KBM-7 (cell line): ENCODE data around the gene CACNA1B.
"Not testable (repeated sequence)": the region's sequence is repeated elsewhere in the genome, so short reads cannot be mapped to it uniquely, and the experiment has no call there.

ENCODE experiments used
- DNase-seq: peaks from one replicate; pipeline ENCODE4 v3.0.0-alpha.2; 2015
- in situ Hi-C: fragments of 300-500 bp; cut with MboI; formaldehyde crosslinking; loops from 2 replicates; pipeline ENCODE4 v1.14.3; 2020; ENCODE audit warnings: low sequenced_read_pairs, low pct_unique_long_range_greater_than_20kb, mixed read lengths

The CACNA1B gene

DNA sequence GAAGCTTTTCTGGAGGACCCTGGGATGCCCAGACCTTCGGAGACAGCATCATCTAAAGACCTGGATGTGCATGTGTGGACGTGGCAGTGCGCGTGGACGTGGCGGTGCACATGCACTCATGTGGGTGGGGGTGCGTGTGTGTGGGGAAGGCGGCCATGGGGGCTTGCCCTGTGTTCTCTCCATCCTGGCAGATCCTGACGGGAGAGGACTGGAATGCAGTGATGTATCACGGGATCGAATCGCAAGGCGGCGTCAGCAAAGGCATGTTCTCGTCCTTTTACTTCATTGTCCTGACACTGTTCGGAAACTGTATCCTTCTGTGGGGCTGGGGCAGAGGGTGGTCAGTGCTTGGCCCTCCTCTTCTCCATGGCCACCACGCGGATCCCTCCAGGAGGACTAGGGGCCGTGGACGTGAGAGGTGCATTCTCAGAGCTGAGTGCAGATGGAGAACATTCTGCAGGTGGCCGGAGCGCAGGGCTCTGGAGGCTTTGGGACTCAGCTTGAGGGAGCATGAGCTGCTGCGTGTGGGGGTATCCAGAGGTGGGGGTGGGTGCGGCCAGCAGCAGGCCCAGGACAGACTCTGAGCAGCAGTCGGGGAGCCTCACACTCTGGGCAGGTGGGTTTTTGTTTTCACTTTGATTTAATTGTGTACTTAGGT lies 129.1 kb downstream of the CACNA1B start:
- in situ Hi-C loops: no loop called here
- no peak for DNase-seq

DNA sequence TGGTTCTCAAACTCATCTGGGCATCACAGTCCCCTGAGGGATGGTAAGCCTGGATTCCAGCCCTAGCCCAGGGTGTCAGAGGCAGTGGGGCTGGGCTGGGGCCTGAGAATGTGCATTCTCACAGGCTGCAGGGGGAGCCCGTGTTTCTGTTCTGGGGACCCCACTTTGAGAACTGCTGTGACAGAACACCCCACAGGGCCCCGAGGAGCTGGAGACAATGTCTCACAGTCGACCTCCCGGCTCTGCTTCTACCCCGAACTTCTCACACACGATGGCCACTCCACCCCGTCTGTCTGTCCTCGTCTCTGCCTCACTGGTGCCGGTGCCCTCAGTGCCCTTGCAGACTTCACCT lies 130.0 kb downstream of the CACNA1B start:
- DNase-seq: no peak

DNA sequence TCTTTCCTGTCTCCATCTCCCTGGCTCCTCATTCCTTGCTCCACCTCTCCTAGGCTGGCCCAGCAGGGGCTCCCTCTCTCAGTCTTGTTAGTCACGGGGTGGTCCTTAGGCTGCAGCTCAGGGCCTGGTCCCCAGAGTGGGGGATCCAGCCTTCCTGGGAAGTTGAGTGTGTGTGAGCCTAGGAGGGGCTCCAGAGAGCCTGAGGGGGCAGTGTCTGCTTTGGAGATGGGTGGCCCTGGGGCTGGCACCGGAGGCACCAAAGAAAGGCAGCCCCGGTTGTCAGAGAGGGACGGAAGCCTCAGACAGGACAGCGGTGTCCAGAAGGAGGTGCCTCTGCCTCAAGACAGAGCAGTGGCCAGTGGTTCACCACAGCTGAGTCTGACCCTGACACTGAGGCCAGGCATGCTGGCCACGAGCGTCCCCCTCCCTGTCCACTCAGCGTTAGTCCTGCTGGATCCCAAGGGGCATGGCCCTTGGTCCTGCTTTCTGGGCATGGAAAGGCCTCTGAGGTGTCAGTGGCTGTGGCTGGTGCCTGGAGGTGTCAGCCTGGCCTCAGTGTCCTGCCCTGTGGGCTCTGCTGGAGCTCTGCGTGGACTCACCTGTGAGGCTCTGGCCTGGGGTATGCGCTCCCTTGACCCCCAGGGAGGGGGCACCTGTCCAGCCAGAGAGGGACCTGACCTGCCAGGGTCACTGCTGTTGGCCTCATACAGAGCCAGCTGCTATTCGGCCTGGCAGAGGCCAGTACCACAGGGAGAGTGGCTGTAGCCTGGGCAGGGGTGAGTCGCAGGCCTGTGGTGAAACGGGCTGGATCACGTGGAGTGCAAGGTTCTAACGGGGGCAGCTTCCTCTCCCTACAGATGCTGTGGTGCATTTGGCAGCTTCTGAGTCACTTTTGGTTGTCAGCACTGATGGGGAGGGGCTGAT lies 130.6 kb downstream of the CACNA1B start:
- in situ Hi-C loops: no loop called here
- DNase-seq: no peak

More for the DNA sequence above, 130.0 kb downstream of the CACNA1B start:
- in situ Hi-C loops: no loop called here

DNA sequence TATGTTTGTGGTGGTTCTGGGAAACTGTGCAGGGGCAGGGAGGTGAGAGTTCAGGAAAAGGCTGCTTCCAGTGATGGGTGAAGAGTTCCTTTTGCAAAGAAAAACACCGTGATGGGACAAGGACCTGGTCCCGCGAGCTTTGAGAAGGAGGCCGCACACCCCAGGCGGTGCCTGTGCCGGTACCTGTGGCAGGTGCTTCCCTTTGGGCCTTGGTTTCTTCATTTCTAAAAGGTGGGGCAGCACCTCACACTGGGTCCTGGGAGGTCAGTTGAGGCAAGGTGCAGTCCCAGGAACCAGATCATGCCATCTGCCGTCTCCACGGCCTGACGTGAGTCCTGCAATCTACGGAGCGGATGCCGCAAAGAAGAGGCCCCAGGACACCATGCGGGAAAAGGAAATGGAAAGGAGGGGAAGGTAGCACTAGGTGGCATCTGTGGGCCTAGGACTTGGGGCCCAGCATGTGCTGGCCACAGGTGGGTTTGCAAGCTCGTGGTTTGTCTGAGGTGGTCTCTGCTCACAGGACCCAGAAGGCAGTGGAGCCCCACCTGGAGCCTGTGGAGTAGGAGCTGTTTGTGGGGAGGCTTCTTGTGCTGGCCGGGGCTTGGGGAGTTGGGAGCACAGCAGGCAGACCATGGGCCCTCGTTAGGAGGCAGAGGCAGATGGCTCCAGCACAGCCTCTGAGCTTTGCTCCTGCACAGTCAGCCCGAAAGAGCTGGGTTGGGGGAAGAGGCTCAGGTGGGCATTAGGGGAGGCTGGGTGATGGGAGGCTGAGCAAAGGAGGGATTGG lies 131.6 kb downstream of the CACNA1B start:
- no peak for DNase-seq
- in situ Hi-C loops: no loop called here

DNA sequence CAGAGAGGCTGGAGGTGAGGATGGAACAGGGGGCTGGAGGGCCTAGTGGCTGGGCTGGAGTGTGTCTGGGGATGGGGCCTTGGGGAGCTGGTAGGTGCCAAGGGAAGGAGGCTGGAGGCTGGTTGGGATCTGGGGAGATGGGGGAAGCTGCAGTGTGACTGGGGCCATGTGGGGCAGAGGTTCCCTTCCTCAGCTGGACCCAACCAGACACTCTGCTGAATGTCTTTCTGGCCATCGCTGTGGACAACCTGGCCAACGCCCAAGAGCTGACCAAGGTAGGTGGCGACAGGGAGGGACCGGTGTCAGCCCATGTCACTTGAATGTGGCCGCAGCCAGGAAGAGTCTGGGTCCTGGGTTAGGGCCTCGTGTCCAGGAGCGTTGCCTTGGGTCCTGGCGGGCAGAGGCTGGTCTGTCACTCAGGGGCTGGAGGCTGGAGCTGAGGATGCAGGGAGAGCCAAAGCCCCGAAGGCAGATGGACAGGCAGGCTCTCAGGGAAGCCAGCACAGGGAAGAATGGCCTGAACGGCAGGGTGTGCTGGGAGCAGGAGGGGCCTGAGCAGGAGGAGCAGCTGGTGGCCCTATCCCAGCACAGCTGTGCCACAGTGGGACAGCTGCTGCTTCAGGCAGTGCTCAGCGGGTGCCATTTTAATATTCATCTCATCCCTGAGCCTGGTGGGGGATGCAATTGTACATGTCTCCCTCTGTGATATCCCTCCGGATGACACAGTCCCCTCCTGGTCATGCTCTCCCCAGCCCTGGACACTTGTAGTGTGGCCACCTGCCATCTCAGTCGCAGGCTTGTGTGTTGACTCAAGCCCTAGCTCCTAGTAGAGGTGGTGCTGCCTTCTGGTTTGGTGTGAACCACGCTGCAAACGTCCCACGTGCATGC lies 132.5 kb downstream of the CACNA1B start:
- no peak for DNase-seq

DNA sequence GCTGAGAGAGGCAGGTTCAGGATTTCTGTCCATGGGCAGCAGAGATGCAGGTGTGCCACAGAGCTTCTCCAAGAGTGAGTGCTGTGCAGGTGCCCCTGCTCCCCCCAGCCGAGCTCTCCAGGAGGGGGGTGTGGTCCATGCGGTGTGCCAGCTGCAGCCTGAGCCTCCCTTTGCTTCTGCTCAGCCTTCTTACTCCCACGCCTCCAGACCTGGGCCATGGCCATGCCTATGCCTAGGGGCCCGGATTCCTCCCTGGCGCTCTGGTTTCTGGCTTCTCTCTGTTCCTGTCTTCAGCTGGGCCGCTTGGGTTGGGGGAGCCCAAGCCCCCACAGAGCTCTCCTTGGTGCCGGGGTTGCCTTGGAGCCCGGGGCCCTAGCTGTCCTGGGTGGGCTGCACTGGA lies 133.3 kb downstream of the CACNA1B start:
- in situ Hi-C loops: no loop called here
- no peak for DNase-seq

More for the DNA sequence above, 132.5 kb downstream of the CACNA1B start:
- in situ Hi-C loops: no loop called here

DNA sequence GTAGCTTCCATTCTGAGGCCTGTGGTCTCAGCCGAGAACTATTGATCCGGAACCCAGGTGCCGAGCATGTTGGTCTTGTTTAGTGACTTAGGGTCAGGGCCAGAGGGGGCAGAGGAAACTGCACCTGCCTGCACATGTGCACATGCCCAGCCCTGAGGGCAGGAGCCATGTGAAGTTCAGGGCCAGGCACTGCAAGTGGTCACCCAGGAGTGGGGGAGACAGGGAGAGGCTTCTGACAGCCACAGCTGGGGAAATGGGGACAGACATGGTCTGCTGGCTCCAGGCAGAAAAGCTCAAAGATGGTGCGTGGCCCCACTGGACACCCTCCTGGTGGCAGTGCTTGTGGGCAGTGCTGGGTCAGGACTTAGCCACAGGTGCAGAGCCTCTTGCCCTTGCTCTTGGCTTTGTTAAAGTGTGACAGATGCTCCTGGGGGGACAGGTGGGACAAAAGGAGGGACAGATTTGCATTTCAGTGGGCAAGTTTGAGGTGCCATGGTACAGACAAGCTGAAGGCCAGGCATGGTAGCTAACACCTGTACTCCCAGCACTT lies 134.4 kb downstream of the CACNA1B start:
- in situ Hi-C loops: no loop called here
- DNase-seq: no peak

DNA sequence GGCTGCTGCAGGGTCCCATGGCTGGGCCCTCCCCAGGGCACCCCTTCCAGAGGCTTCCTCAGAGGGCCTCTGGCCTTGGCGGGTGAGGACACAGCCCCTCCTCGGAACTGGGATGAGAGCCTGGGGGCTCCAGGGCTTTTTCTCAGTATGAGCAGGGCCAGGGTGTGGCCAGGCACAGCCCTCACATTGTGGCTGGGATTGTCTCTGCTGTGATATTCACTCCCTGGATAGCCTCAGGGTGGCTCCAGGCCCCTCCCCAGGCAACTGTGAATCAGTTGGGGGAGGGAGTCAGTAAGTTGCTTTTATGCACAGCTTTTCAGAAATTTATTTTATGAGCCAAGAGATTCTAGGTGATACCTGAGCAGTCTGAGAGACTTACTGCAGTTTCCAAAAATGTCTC lies 135.7 kb downstream of the CACNA1B start:
- in situ Hi-C loops: no loop called here
- no peak for DNase-seq

DNA sequence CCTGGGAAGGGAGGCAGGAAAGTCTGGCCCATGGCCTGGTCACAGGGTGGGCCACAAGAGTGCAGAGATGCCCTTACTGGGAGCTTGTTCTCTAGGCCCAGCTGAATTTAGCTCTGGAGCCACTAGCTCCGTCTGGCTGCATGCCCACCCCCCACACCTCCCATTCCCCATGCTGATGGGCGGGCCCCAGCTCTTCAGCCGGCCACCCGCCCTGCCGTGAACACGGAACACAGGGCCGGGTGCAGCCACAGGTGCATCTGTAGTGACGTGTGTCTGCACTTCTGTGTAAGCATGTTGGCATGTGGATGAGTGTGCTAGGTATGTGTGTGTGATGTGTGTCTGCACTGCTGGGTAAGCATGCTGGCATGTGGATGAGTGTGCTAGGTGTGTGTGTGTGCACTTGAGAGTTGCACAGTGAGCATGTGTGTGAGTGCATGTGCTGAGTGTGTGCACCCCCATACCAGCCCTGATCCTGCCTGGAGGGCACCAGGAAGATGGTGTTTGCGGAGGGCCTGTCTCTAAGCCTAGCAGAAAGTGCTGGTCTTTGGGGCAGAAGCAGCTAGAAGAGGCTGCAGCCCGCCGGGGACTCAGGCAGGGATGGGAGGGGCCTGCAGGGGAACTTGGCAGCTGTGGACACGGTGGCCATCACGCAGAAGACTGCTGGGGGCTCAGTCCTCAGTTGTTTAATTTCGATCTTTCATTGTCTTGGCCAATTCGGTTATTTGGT lies 136.4 kb downstream of the CACNA1B start:
- in situ Hi-C loops: no loop called here
- DNase-seq: no peak

DNA sequence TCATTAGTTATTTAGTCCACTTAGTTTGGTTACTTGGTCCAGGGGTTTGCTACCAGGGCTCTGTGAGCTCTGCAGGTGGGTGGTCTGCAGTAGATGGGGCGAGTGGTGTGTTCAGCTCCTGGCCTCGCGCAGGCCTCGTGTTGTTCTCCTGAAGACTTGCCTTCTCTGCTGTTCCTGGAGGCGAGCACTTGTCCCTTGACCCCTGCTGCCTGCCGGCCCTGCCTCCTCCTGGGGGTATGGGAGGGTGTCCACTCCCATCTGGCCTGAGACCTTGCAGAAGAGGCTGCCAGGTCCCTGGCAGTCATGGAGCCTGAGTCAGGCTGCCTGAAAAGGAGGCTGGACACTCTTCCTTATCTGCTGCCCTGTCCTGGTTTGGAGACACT lies 137.0 kb downstream of the CACNA1B start:
- DNase-seq: no peak
- in situ Hi-C loops: no loop called here

DNA sequence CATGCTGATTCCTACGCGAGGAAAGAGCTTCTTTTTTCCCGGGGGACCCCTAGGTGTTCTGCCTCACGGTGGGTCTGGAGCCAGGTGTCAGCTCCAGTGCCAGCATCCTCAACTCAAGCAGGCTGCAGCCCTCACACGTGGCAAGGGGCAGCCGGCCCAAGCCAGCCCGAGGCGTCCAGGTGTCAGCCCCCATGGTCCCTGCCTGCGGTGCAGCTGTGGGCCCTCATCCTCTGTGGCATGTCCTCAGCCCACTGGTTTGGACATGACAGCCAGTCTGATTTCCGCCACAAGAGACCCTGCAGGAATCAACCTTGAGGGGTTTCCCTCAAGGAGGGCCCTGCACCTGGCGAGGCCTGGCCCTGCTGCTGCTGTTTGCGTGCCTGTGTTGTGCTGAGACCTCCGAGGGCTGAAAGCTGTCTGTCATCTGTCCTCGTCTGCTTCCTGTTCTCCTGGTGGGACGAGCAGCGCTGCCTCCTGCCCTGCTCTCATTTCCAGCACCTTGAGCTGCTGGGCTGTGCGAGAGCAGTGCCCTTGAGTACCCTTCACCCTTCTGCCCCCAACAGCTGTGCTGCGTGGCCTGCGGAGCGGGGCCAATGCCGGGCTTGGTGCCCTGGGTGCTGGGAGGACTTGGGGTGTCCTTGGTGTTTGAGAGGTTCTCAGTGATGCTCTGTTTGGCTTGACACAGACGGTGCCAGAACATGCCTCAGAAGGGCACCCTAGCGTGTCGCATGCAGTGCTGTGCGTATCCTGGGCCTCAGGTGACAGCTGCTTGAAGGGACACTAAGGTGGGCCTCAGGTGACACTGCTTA lies 137.6 kb downstream of the CACNA1B start:
- DNase-seq: no peak
- in situ Hi-C loops: no loop called here

DNA sequence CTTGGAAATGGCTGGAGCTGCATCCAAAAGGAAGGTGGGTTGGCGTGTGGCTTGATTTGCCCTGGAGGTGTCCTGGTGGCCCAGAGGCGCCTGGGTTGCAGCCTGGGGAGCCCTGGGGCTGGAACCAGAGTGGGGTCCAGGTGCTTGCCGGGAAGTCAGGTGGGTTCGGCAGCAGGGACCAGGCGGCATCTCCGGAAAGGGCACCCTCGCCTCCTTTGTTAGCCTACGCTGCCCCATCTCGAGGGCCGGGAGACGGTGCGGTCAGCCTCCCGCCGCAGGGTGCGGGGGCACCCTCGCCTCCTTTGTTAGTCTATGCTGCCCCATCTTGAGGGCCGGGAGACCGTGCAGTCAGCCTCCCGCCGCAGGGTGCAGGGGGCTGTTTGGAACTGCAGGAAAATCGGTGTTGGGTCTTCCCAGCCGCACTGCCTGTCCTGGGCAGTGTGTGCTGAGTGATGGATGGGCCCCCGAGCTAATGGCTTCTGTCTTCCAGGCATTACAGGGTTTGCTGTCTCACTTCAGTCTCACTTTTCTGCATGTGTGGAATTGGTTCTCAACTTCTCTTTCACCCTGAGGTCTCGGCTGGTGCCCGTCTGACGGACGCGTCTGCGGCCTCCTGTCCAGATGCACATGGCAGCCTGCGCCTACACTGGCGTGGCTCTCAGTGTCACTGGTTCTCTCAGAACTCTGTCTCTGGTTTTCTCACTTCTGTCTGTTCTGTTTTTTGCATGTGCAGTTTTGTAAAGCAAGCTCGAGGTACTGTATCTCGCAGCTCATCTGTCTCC lies 139.0 kb downstream of the CACNA1B start:
- in situ Hi-C loops: no loop called here
- DNase-seq: no peak

DNA sequence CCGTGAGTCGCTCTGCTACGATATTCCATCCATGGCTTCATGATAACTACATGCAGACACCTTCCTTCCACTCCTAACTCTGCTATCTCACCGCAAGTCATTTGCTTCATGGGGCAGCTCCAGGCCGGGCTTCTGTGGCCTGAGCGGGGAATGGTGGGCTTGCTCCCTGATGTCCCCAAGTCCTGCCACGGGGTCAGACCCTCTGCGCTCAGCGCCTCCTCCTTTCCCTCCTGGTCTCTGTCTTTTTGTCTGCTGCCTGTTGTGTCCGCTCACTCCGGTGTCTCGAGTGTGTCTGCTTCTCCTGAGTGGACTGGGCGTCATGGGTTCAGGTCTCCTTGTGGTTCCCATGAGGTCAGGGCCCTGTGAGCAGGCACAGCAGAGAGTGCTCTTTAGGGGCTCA lies 139.6 kb downstream of the CACNA1B start:
- in situ Hi-C loops: no loop called here
- no peak for DNase-seq

DNA sequence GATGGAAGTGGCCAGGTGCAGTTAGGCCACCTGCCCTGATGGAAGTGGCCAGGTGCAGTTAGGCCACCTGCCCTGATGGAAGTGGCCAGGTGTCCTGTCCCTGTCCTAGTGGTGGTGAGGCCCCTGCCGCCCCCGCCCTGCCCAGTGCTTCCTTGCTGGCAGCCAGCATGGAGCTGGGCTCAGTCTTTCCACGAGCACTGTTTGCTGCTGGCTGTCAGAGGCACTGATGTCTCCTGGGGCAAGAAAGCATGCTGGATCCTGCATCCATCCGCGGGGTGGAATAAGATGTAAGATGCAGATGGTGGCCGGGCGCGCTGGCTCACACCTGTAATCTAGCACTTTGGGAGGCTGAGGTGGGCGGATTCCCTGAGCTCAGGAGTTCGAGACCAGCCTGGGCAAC lies 141.9 kb downstream of the CACNA1B start:
- DNase-seq, in situ Hi-C loops: not testable (repeated sequence)

DNA sequence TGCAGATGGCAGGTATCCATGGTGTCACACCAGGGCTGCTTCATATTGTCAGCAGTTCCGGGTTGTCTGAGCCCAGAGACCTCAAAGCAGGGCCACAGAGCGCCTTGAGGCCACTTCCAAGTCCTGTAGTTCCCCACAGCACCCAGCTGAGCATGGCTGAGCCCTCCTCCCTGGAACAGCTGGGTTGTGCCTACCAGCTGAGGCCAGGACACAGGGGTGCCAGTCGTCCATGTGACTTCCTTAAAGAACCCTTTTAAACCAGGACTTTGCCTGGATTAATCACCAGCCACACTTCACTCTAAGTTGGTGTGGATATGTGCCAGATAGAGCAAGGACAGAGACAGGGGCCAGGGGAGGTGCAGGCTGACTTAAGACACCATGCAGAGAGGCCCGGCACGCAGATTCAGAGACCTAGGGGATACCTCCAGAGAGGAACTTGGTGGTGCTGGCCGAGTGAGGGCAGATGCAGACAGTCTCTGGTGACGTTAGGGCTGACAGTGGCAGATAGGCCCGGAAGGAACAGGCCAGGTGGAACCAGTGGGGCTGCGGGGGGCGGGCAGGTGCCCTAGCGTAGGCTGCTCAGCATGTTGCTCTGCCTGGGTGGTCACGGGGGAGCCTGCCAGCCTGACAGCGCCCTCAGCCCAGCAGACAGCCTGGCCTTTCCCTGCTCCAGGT lies 142.7 kb downstream of the CACNA1B start:
- no peak for DNase-seq
- in situ Hi-C loops: no loop called here

DNA sequence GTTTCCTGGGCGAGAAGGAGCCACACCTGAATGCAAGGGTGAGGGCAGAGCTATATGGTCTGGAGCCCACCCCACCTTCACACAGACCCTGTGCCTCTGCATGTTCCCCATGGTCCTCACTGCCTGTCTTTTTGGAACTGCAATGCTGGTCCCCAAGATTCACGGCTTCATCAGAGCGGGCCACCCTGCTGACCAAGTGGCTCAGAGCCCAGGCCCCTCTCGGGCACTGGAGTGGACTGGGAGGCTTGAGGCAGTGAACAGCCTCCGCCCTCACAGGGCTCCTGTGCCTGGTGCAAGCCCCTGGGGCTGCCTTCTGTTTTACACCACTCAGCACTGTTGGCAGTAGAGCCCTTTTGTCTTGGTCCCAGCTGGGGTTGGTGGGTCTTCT lies 143.2 kb downstream of the CACNA1B start:
- no peak for DNase-seq
- in situ Hi-C loops: no loop called here
